Body of pancreas (tissue), 4 donors: ENCODE data around the gene OPRL1.

Experiments used
- CTCF ChIP-seq, 7 experiments: fragments of 450-650 bp in 4 of 7; fragments of 200-600 bp in 3 of 7; sonication (generic) in 3 of 7; IDR thresholded peaks; one replicate each; pipeline ENCODE4 v1.5.1; 2016 to 2019; ENCODE audit warnings: antibody characterized with exemption in 7 of 7
- POLR2A ChIP-seq, 3 donors: fragments of 450-650 bp; IDR thresholded peaks; one replicate each; pipeline ENCODE4 v1.6.1; 2016; ENCODE audit warnings: antibody characterized with exemption in 3 of 3, mild to moderate bottlenecking in 2 of 3

- TF ChIP-seq CTCF (IDR thresholded peaks at IDR 0.05): no peak
- no peak for TF ChIP-seq POLR2A (IDR thresholded peaks at IDR 0.05)
Measured at GRCh38 chr20:64100946-64101688, 21.2 kb downstream of the OPRL1 start.
